HCT116 (cell line): ENCODE measurements around the gene DDX27. TPM values are rescaled to one million over a fixed set of nuclear protein-coding genes. Genes with fewer than 3 reads are reported as not detected.

Experiments
- ATAC-seq: fragments of 200-7000 bp; cut with Tn5 transposase; 2 replicates; pipeline ENCODE4 v1.9.1; 2020; ENCODE audit warnings: mild to moderate bottlenecking, moderate library complexity
- BruUV-seq: library from RNA; stranded (reverse); fragments of 400-500 nt; replicated peaks from 2 replicates; lab custom pipeline; 2021; lab: Mats Ljungman, UMichigan
- CTCF ChIA-PET: fragments of 300-600 bp; sonication (Branson Sonifier 250); formaldehyde crosslinking; loops from one replicate; lab custom pipeline; 2021; ENCODE audit warnings: antibody characterized with exemption; lab: Charles Lee
- POLR2A ChIA-PET: fragments of 300-600, 350-600 bp; sonication (Branson Sonifier 250); formaldehyde crosslinking; loops from one replicate; lab custom pipeline; 2021; ENCODE audit warnings: antibody characterized with exemption; lab: Charles Lee
- RAD21 ChIA-PET, 2 experiments: fragments of 300-600 bp; sonication (Branson Sonifier 250); formaldehyde crosslinking; loops; one replicate each; lab custom pipeline; 2023; ENCODE audit warnings: low total read pairs in 2 of 2; ENCODE audit not compliant: uncharacterized antibody in 2 of 2, unreplicated experiment in 2 of 2, low non-redundant PET in 1 of 2; lab: Charles Lee
- DNase-seq: peaks from one replicate; pipeline ENCODE4 v3.0.0-alpha.2; 2010; ENCODE audit warnings: low read depth, low spot score
- H2AFZ ChIP-seq: fragments of 200-600 bp; shearing (Covaris generic), sonication (generic); 2 replicates; pipeline ENCODE4 v1.6.1; 2017; ENCODE audit warnings: low read depth, mixed run types, mixed read lengths, antibody characterized with exemption, low read length; ENCODE audit not compliant: poor library complexity, severe bottlenecking
- H3K27ac ChIP-seq: 2 replicates; pipeline ENCODE4 v1.5.1; 2012; ENCODE audit warnings: low read depth, low read length
- H3K27me3 ChIP-seq: fragments of 200-600 bp; sonication (generic); 2 replicates; pipeline ENCODE4 v1.6.1; 2016; ENCODE audit warnings: mixed run types, low read length, mixed read lengths; ENCODE audit not compliant: insufficient read depth
- H3K36me3 ChIP-seq, 2 experiments: fragments of 200-500 bp in 1 of 2; fragments of 200-600 bp in 1 of 2; sonication (Bioruptor generic) in 1 of 2; sonication (generic) in 1 of 2; 2 replicates each; pipeline versions ENCODE4 v1.5.1 to v1.6.1; 2014 to 2016; ENCODE audit warnings: low read length in 2 of 2, inconsistent platforms in 1 of 2, mixed read lengths in 1 of 2, mixed run types in 1 of 2; ENCODE audit not compliant: insufficient read depth in 2 of 2, control insufficient read depth in 1 of 2
- H3K4me1 ChIP-seq, 2 experiments: fragments of 200-600 bp in 1 of 2; sonication (generic) in 1 of 2; 2 replicates each; pipeline versions ENCODE4 v1.5.1 to v1.6.1; 2012 to 2017; ENCODE audit warnings: low read length in 2 of 2, inconsistent platforms in 1 of 2, mild to moderate bottlenecking in 1 of 2, mixed read lengths in 1 of 2, mixed run types in 1 of 2, moderate library complexity in 1 of 2; ENCODE audit not compliant: insufficient read depth in 2 of 2, control insufficient read depth in 1 of 2
- H3K4me2 ChIP-seq: fragments of 200-600 bp; sonication (generic); 2 replicates; pipeline ENCODE4 v1.6.1; 2017; ENCODE audit warnings: mixed run types, low read length, mixed read lengths
- H3K4me3 ChIP-seq, 2 experiments: fragments of 200-600 bp in 1 of 2; sonication (generic) in 1 of 2; replicated peaks in 1 of 2; 2 replicates each; pipeline ENCODE4 v1.5.1; 2011 to 2016; ENCODE audit warnings: low read length in 2 of 2, control low read depth in 1 of 2, low read depth in 1 of 2, mild to moderate bottlenecking in 1 of 2, mixed read lengths in 1 of 2, mixed run types in 1 of 2
- H3K79me2 ChIP-seq: fragments of 200-600 bp; sonication (generic); 2 replicates; pipeline ENCODE4 v1.6.1; 2017; ENCODE audit warnings: mild to moderate bottlenecking, mixed run types, low read length, moderate library complexity, mixed read lengths; ENCODE audit not compliant: insufficient read depth
- H3K9ac ChIP-seq: fragments of 200-600 bp; sonication (generic); 2 replicates; pipeline ENCODE4 v1.6.1; 2016; ENCODE audit warnings: low read length, mixed read lengths
- H3K9me2 ChIP-seq: fragments of 200-600 bp; sonication (generic), shearing (Covaris generic); 2 replicates; pipeline ENCODE4 v1.6.1; 2017; ENCODE audit warnings: mixed run types, mild to moderate bottlenecking, moderate library complexity; ENCODE audit not compliant: insufficient read depth
- H3K9me3 ChIP-seq, 2 experiments: fragments of 200-500 bp in 1 of 2; fragments of 200-600 bp in 1 of 2; sonication (Bioruptor generic) in 1 of 2; sonication (generic) in 1 of 2; 2 replicates each; pipeline ENCODE4 v1.6.1; 2014 to 2017; ENCODE audit warnings: low read length in 2 of 2, mixed read lengths in 2 of 2, inconsistent platforms in 1 of 2, low read depth in 1 of 2, mild to moderate bottlenecking in 1 of 2, mixed run types in 1 of 2, moderate library complexity in 1 of 2; ENCODE audit not compliant: control insufficient read depth in 1 of 2, insufficient read depth in 1 of 2
- H4K20me1 ChIP-seq: fragments of 200-600 bp; sonication (generic), shearing (Covaris generic); 2 replicates; pipeline ENCODE4 v1.6.1; 2017; ENCODE audit warnings: mixed run types, mild to moderate bottlenecking, moderate library complexity; ENCODE audit not compliant: insufficient read depth
- ATF3 ChIP-seq: IDR thresholded peaks from 2 replicates; pipeline ENCODE4 v1.6.1; 2012
- CBX3 ChIP-seq: IDR thresholded peaks from 2 replicates; pipeline ENCODE4 v1.6.1; 2012; ENCODE audit warnings: low read depth
- CTCF ChIP-seq, 3 experiments: fragments of 200-600 bp in 1 of 3; sonication (generic) in 1 of 3; IDR thresholded peaks in 2 of 3; conservative IDR thresholded peaks in 1 of 3; 2 replicates each; pipeline ENCODE4 v1.5.1; 2012 to 2017; ENCODE audit warnings: low read depth in 2 of 3, low read length in 2 of 3, antibody characterized with exemption in 1 of 3, borderline replicate concordance in 1 of 3, control low read depth in 1 of 3, mild to moderate bottlenecking in 1 of 3, mixed read lengths in 1 of 3, mixed run types in 1 of 3, moderate library complexity in 1 of 3; ENCODE audit not compliant: insufficient read depth in 1 of 3
- EGR1 ChIP-seq: IDR thresholded peaks from 2 replicates; pipeline ENCODE4 v1.6.1; 2012; ENCODE audit warnings: low read depth
- ELF1 ChIP-seq: IDR thresholded peaks from 2 replicates; pipeline ENCODE4 v1.6.1; 2012; ENCODE audit warnings: low read depth, borderline replicate concordance
- EZH2 ChIP-seq: fragments of 200-600 bp; sonication (generic); IDR thresholded peaks from 2 replicates; pipeline ENCODE4 v1.6.1; 2017; ENCODE audit warnings: antibody characterized with exemption, mixed run types
- EZH2phosphoT487 ChIP-seq: fragments of 200-600 bp; IDR thresholded peaks from 2 replicates; pipeline ENCODE4 v1.6.1; 2018; ENCODE audit warnings: antibody characterized with exemption, borderline replicate concordance
- FOSL1 ChIP-seq: IDR thresholded peaks from 2 replicates; pipeline ENCODE4 v1.6.1; 2012; ENCODE audit warnings: low read depth
- MAX ChIP-seq: IDR thresholded peaks from 2 replicates; pipeline ENCODE4 v1.6.1; 2012
- POLR2A ChIP-seq: IDR thresholded peaks from 2 replicates; pipeline ENCODE4 v1.7.0; 2011; ENCODE audit warnings: borderline replicate concordance; ENCODE audit not compliant: insufficient read depth, insufficient read length; ENCODE audit errors: extremely low read depth
- POLR2AphosphoS5 ChIP-seq: IDR thresholded peaks from 2 replicates; pipeline ENCODE4 v1.6.1; 2011; ENCODE audit warnings: mild to moderate bottlenecking, low read depth, low read length, moderate library complexity
- RAD21 ChIP-seq: IDR thresholded peaks from 2 replicates; pipeline ENCODE4 v1.6.1; 2012; ENCODE audit warnings: low read depth, mild to moderate bottlenecking
- SIN3A ChIP-seq: IDR thresholded peaks from 2 replicates; pipeline ENCODE4 v1.6.1; 2012; ENCODE audit warnings: low read depth
- SRF ChIP-seq: IDR thresholded peaks from 2 replicates; pipeline ENCODE4 v1.6.1; 2012; ENCODE audit warnings: low read depth
- TCF7L2 ChIP-seq: IDR thresholded peaks from 2 replicates; pipeline ENCODE4 v1.7.0; 2011; ENCODE audit warnings: borderline replicate concordance, inconsistent platforms; ENCODE audit not compliant: insufficient read depth, insufficient read length; ENCODE audit errors: extremely low read depth
- ZBTB33 ChIP-seq: IDR thresholded peaks from 2 replicates; pipeline ENCODE4 v1.6.1; 2011; ENCODE audit warnings: mild to moderate bottlenecking, low read length, moderate library complexity; ENCODE audit not compliant: insufficient replicate concordance; ENCODE audit errors: extremely low read depth
- ZNF274 ChIP-seq: fragments of 200-500 bp; sonication (Bioruptor generic); IDR thresholded peaks from 2 replicates; pipeline ENCODE4 v1.6.1; 2014; ENCODE audit warnings: mild to moderate bottlenecking, low read depth, low read length, inconsistent platforms
- intact Hi-C: fragments of 100-400 bp; cut with micrococcal nuclease; formaldehyde crosslinking; loops from 2 replicates; pipeline ENCODE4 v1.10.0; 2022
- total RNA-seq: library from RNA; stranded (reverse); gene quantifications from one replicate; pipeline ENCODE4 v1.2.1, GENCODE V29; 2021; ENCODE audit not compliant: unreplicated experiment

Gene DDX27
- total RNA-seq, 1 experiment from 2014 or later, result 32.1 TPM

GRCh38 chr20:49270736-49271135 lies 51.5 kb downstream of the DDX27 start:
- no peaks in the 10 kb centered on the region for H3K9me3 ChIP-seq
- DNase-seq (no peak), ATAC-seq (no peak)
- peaks cover 95% of the 10 kb centered on the region for H3K79me2 ChIP-seq
- H3K27ac ChIP-seq, result no peak overlapping the region
- BruUV-seq, result no TSS peak
- TF ChIP-seq RAD21 (no peak), TCF7L2 (no peak), EZH2 (no peak), ELF1 (no peak), MAX (no peak), SIN3A (no peak), POLR2AphosphoS5 (no peak), CTCF (IDR thresholded peaks at IDR 0.05 in 2 of 3, conservative IDR thresholded peaks at IDR 0.05 in 1 of 3; ENCODE audit: borderline replicate concordance in 1 of 3, insufficient read depth in 1 of 3, low read depth in 2 of 3, low read length in 2 of 3) (no peak), POLR2A (no peak), SRF (no peak), ZNF274 (no peak), FOSL1 (no peak), CBX3 (no peak), EGR1 (no peak), ZBTB33 (no peak), ATF3 (no peak), EZH2phosphoT487 (no peak)
- CTCF ChIA-PET, result no interaction called here
- peaks cover 11% of the 10 kb centered on the region; the same call in 1 of the 2 replicates for H4K20me1 ChIP-seq
- H3K9ac ChIP-seq, result no peak overlapping the region
- H3K27me3 ChIP-seq, result no peaks in the 10 kb centered on the region
- H3K4me1 ChIP-seq, result peaks cover 4% of the 10 kb centered on the region in 2 experiments
- no peak overlapping the region for H3K4me2 ChIP-seq
- peaks cover 49 to 69% of the 10 kb centered on the region in 2 experiments for H3K36me3 ChIP-seq
- RAD21 ChIA-PET, result no interaction called here
- intact Hi-C loops, result no loop called here
- H3K4me3 ChIP-seq, result no peak overlapping the region
- H3K9me2 ChIP-seq, result no peaks in the 10 kb centered on the region
- POLR2A ChIA-PET, result interaction anchor here (0.7 kb wide), 1 partner anchor 560 kb away, joined by 3 read pairs; no protein-coding TSS in a partner anchor
- no peak overlapping the region for H2AFZ ChIP-seq
